Natural killer cell treated with Interleukin-12 subunit alpha and Interleukin-12 subunit beta and Interleukin-15 and Interleukin-18, amount 100 ng/mL, for 72 hours (primary cell): ENCODE results near the gene KRTAP10-1. TPM values are rescaled to one million over a fixed set of nuclear protein-coding genes. Genes with fewer than 3 reads are reported as not detected.
A peak's percentile ranks its signal among the peaks of the same experiment; 100 is the strongest.

Source experiments
- ATAC-seq, 2 donors: fragments of 150-1000 bp; cut with Tn5 transposase in 1 of 2; sonication (Bioruptor Pico), chemical (Tn5 transposase) in 1 of 2; 2 replicates each; pipeline ENCODE4 v1.10.0; 2021
- DNase-seq: peaks from one replicate; pipeline ENCODE4 v3.0.0; 2022; ENCODE audit warnings: low spot score
- H3K27ac Mint-ChIP-seq, 2 donors: 1 replicate in 1 of 2; 2 replicates in 1 of 2; pipeline ENCODE4 v1.8.0; 2022; ENCODE audit warnings: mixed read lengths in 2 of 2, mild to moderate bottlenecking in 1 of 2, moderate library complexity in 1 of 2
- H3K27me3 Mint-ChIP-seq, 2 donors: 1 replicate in 1 of 2; 2 replicates in 1 of 2; pipeline ENCODE4 v1.8.0; 2022; ENCODE audit warnings: mixed read lengths in 2 of 2
- H3K36me3 Mint-ChIP-seq: one replicate; pipeline ENCODE4 v1.8.0; 2022; ENCODE audit warnings: mixed read lengths
- H3K4me1 Mint-ChIP-seq, 2 donors: 1 replicate in 1 of 2; 2 replicates in 1 of 2; pipeline ENCODE4 v1.8.0; 2022; ENCODE audit warnings: low read depth in 2 of 2, mixed read lengths in 2 of 2, mild to moderate bottlenecking in 1 of 2
- H3K4me3 Mint-ChIP-seq: one replicate; pipeline ENCODE4 v1.8.0; 2022; ENCODE audit warnings: mixed read lengths
- H3K9me3 Mint-ChIP-seq: 2 replicates; pipeline ENCODE4 v1.8.0; 2022; ENCODE audit warnings: mixed read lengths
- total RNA-seq, 2 donors: library from RNA; stranded (reverse); gene quantifications; one replicate each; pipeline ENCODE4 v1.2.3, GENCODE V29; 2022

The KRTAP10-1 gene
- total RNA-seq, 2 donors from 2014 or later = not detected

- ATAC-seq = peak; percentile 41 to 46
- peaks cover 12% of the 10 kb centered on the region for H3K9me3 Mint-ChIP-seq
- no peak overlapping the region for H3K27ac Mint-ChIP-seq
Observed at GRCh38 chr21:44549525-44550211, 9.7 kb upstream of the KRTAP10-1 start.

DNA sequence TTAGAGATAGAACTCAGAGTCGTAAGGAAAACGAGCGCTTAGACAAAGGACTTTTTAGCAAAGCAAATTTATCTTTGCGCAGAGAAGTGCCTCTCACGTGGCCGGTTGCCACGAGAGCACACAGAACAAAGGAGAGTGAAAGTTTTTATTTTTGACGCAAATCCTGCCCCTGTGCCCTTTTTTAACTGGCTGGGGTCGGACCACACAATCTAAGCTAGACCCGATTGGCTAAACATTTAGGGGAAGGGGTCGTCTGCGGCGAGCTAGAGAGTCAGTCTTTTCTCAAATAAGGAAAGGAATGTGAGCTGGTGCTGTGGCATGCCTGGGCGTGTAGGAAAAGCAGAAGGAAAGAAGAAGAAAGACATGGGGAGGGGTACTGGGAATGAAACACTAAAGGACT lies 8.9 kb upstream of the KRTAP10-1 start:
- H3K9me3 Mint-ChIP-seq = peaks cover 12% of the 10 kb centered on the region
- peaks cover 0 to 7% of the 10 kb centered on the region in 2 donors for H3K27me3 Mint-ChIP-seq
- no peak overlapping the region for H3K27ac Mint-ChIP-seq
- no peak overlapping the region for H3K4me3 Mint-ChIP-seq
- H3K36me3 Mint-ChIP-seq = peaks cover 21% of the 10 kb centered on the region
- DNase-seq (no peak), ATAC-seq (no peak)
- H3K4me1 Mint-ChIP-seq = peaks cover 10 to 24% of the 10 kb centered on the region in 2 donors

More at GRCh38 chr21:44549525-44550211, 9.7 kb upstream of the KRTAP10-1 start:
- Mint-ChIP-seq H3K27me3 (peaks cover 0 to 8% of the 10 kb centered on the region in 2 donors), H3K4me3 (no peak overlapping the region), H3K36me3 (peaks cover 21% of the 10 kb centered on the region), H3K4me1 (peaks cover 10 to 24% of the 10 kb centered on the region in 2 donors)
- DNase-seq = no peak

GRCh38 chr21:44548381-44548780 lies 8.4 kb upstream of the KRTAP10-1 start:
- DNase-seq (no peak), ATAC-seq (no peak)
- Mint-ChIP-seq H3K9me3 (peaks cover 12% of the 10 kb centered on the region), H3K27me3 (peaks cover 0 to 7% of the 10 kb centered on the region in 2 donors), H3K4me3 (no peak overlapping the region), H3K36me3 (peaks cover 21% of the 10 kb centered on the region), H3K27ac (no peak overlapping the region), H3K4me1 (peaks cover 10 to 24% of the 10 kb centered on the region in 2 donors)

DNA sequence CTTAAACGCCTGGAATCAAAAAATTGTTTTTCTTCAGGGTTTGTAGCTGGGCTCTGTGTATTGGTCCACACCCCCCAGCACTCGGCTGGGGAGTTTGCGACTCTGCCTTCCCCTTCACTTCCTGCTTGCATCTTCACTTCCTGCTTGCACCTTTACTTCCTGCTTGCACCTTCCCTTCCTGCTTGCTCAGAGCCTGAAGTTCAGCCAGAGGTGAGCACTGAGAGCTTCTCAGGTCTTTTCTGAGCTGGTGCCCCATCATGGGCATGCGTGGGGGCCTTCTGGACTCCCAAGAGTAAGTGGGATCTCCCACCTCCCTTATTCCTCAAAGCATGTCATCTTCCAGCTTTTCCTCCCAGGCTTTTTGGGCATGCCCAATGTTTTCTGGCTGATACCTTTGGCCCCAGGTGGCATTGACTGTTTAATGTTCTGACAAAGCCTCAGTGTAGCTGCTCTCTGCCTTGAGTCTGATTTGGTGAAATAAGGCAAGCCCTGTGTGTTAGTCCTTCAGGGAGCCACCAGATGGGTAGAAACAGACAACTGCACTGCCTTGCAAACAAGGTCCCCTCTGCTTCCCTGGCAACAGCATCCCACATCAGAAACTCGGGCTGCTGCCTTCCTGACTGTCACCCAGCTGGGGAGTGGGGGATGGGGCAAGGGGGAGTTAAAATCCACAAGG lies 7.8 kb upstream of the KRTAP10-1 start:
- Mint-ChIP-seq H3K4me3 (peak overlapping the region; percentile 64), H3K9me3 (peaks cover 12% of the 10 kb centered on the region), H3K27me3 (peaks cover 0 to 7% of the 10 kb centered on the region in 2 donors), H3K36me3 (peaks cover 21% of the 10 kb centered on the region), H3K4me1 (peaks cover 10 to 24% of the 10 kb centered on the region in 2 donors), H3K27ac (peak overlapping the region; percentile 70 to 87)
- DNase-seq = no peak
- ATAC-seq = peak in 1 of 2 donors; percentile 64

GRCh38 chr21:44544566-44544965 lies 4.6 kb upstream of the KRTAP10-1 start:
- no peak for DNase-seq
- Mint-ChIP-seq H3K4me3 (no peak overlapping the region), H3K9me3 (peaks cover 12% of the 10 kb centered on the region), H3K27me3 (peaks cover 0 to 13% of the 10 kb centered on the region in 2 donors), H3K36me3 (peaks cover 21% of the 10 kb centered on the region), H3K4me1 (peaks cover 10 to 20% of the 10 kb centered on the region in 2 donors), H3K27ac (no peak overlapping the region)
- ATAC-seq = no peak

GRCh38 chr21:44542716-44543115 lies 2.7 kb upstream of the KRTAP10-1 start:
- ATAC-seq (no peak), DNase-seq (no peak)
- H3K27ac Mint-ChIP-seq = no peak overlapping the region
- H3K9me3 Mint-ChIP-seq = peaks cover 12% of the 10 kb centered on the region
- H3K36me3 Mint-ChIP-seq = peaks cover 18% of the 10 kb centered on the region
- peaks cover 8 to 10% of the 10 kb centered on the region in 2 donors for H3K4me1 Mint-ChIP-seq
- H3K27me3 Mint-ChIP-seq = peaks cover 5 to 6% of the 10 kb centered on the region in 2 donors
- H3K4me3 Mint-ChIP-seq = no peak overlapping the region

- Mint-ChIP-seq H3K36me3 (peaks cover 5% of the 10 kb centered on the region), H3K4me3 (no peak overlapping the region), H3K9me3 (peaks cover 4% of the 10 kb centered on the region), H3K27ac (no peak overlapping the region), H3K4me1 (no peaks in the 10 kb centered on the region), H3K27me3 (peaks cover 5 to 6% of the 10 kb centered on the region in 2 donors)
- no peak for DNase-seq
- no peak for ATAC-seq
Observed at GRCh38 chr21:44540741-44541288, 820 bp upstream of the KRTAP10-1 start.

DNA sequence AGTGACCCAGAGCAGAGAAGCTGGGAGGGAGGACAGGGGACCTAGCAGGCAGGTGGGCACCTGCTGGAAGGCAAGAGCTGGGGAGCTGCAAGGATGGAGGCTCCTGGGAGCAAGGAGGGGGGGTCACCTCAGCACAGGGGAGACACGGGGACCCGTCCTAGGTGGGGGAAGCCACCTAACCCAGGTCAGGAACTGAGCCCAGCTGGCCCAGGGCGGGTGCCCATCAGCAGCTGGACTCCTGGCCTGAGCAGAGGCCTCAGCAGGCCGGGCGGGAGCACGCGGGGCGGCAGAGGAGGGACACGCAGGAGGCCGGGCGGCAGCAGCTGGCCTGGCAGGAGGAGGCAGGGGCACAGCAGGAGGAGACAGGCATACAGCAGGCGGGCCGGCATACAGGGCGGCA lies 949 bp downstream of the KRTAP10-1 start:
- Mint-ChIP-seq H3K36me3 (no peaks in the 10 kb centered on the region), H3K4me3 (no peak overlapping the region), H3K9me3 (no peaks in the 10 kb centered on the region), H3K4me1 (no peaks in the 10 kb centered on the region), H3K27ac (no peak overlapping the region), H3K27me3 (peaks cover 5 to 6% of the 10 kb centered on the region in 2 donors)
- peak in 1 of 2 donors; percentile 4 for ATAC-seq
- no peak for DNase-seq

GRCh38 chr21:44537930-44538911 lies 1.8 kb downstream of the KRTAP10-1 start:
- no peak overlapping the region for H3K4me3 Mint-ChIP-seq
- H3K36me3 Mint-ChIP-seq = no peaks in the 10 kb centered on the region
- ATAC-seq = peak; percentile 28 to 50
- H3K4me1 Mint-ChIP-seq = no peaks in the 10 kb centered on the region
- H3K27ac Mint-ChIP-seq = no peak overlapping the region
- no peak for DNase-seq
- peaks cover 5 to 6% of the 10 kb centered on the region in 2 donors for H3K27me3 Mint-ChIP-seq
- no peaks in the 10 kb centered on the region for H3K9me3 Mint-ChIP-seq

DNA sequence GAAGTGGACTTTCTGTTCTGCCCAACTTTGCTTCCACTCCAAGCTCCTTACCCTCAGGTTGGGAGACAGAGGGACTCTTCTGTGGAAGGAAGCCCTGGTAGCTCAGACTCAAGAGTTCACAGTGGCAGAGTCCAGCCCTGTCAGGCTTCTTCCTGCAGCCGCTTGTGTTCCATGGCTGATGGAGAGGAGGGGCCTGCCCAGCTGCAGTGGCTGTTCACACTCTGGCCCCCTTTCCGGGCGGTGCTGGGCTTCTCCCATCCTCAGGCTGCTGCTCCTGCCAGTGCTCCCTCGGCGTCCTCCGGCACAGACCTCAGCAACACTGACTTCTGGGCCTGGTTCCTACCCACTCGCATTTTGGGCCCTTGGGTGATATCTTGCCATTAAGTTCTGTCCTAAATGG lies 4.0 kb downstream of the KRTAP10-1 start:
- H3K9me3 Mint-ChIP-seq = no peaks in the 10 kb centered on the region
- peaks cover under 1 to 5% of the 10 kb centered on the region in 2 donors for H3K27me3 Mint-ChIP-seq
- DNase-seq (peak; percentile 31), ATAC-seq (no peak)
- H3K36me3 Mint-ChIP-seq = no peaks in the 10 kb centered on the region
- no peak overlapping the region for H3K27ac Mint-ChIP-seq
- H3K4me1 Mint-ChIP-seq = no peaks in the 10 kb centered on the region
- no peak overlapping the region for H3K4me3 Mint-ChIP-seq

DNA sequence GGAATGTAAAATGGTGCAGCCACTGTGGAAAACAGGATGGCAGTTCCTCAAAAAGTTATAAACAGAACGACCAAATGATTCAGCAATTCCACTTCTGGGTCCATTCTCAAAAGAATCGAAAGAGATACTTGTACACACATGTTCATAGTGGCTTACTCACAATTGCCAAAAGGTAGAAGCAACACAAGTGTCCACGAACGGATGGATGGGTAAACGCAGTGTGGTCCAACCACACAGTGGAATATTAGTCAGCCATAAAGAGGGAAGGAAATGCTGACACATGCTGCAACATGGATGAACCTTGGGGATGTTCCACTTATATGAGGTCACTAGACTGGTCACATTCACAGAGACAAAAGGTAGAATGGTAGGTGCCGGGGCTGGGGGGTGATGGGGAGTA lies 5.3 kb downstream of the KRTAP10-1 start:
- H3K36me3 Mint-ChIP-seq = no peaks in the 10 kb centered on the region
- no peak overlapping the region for H3K4me3 Mint-ChIP-seq
- H3K4me1 Mint-ChIP-seq = peaks cover 0 to 2% of the 10 kb centered on the region in 2 donors
- no peak for ATAC-seq
- no peak overlapping the region for H3K27ac Mint-ChIP-seq
- H3K27me3 Mint-ChIP-seq = peaks cover 0 to 5% of the 10 kb centered on the region in 2 donors
- no peaks in the 10 kb centered on the region for H3K9me3 Mint-ChIP-seq
- no peak for DNase-seq

- no peak for DNase-seq
- no peak for ATAC-seq
- H3K4me3 Mint-ChIP-seq = no peak overlapping the region
- H3K4me1 Mint-ChIP-seq = peaks cover 0 to 2% of the 10 kb centered on the region in 2 donors
- H3K27ac Mint-ChIP-seq = no peak overlapping the region
- H3K27me3 Mint-ChIP-seq = peaks cover 0 to 5% of the 10 kb centered on the region in 2 donors
- H3K36me3 Mint-ChIP-seq = no peaks in the 10 kb centered on the region
- no peaks in the 10 kb centered on the region for H3K9me3 Mint-ChIP-seq
Observed at GRCh38 chr21:44533891-44534627, 5.9 kb downstream of the KRTAP10-1 start.
